A549 (cell line): ENCODE measurements around the gene TNN. TPM values are rescaled to one million over a fixed set of nuclear protein-coding genes. Genes with fewer than 3 reads are reported as not detected.

Experiments used
- ATAC-seq, 2 experiments: fragments of 200-7000 bp in 1 of 2; fragments of >200 bp in 1 of 2; cut with Nextera tagmentation in 1 of 2; cut with Tn5 transposase in 1 of 2; 3 replicates each; pipeline versions ENCODE4 v1.8.0 to v1.9.1; 2018 to 2020; ENCODE audit warnings: mild to moderate bottlenecking in 1 of 2, moderate library complexity in 1 of 2
- CTCF ChIA-PET: fragments of 300-600 bp; sonication (Branson Sonifier 250); formaldehyde crosslinking; extraction: SDS; loops from one replicate; lab custom pipeline; 2021; ENCODE audit warnings: antibody characterized with exemption, inconsistent platforms; lab: Yijun Ruan, JAX
- POLR2A ChIA-PET: fragments of 350-600 bp; formaldehyde crosslinking; extraction: SDS; loops from one replicate; lab custom pipeline; 2021; ENCODE audit warnings: antibody characterized with exemption, inconsistent platforms; lab: Yijun Ruan, JAX
- DNase-seq, 2 experiments: peaks; one replicate each; pipeline versions ENCODE4 v3.0.0 to v3.0.0-alpha.2; 2011 to 2016; ENCODE audit warnings: low read depth in 1 of 2, low spot score in 1 of 2
- FAIRE-seq: peaks from 2 replicates; lab custom pipeline; 2011; peaks lifted over from hg19 to GRCh38; lab: Jason Lieb, UNC
- H3K27ac ChIP-seq, 2 experiments: fragments of >200 bp; sonication (Bioruptor Twin); formaldehyde crosslinking; 3 replicates each; pipeline ENCODE4 v1.5.1; 2016 to 2017
- H3K4me1 ChIP-seq: fragments of >200 bp; sonication (Bioruptor Twin); formaldehyde crosslinking; 3 replicates; pipeline ENCODE4 v1.6.1; 2016
- H3K4me2 ChIP-seq: fragments of >200 bp; sonication (Bioruptor Twin); formaldehyde crosslinking; 3 replicates; pipeline ENCODE4 v1.6.1; 2016
- H3K4me3 ChIP-seq: fragments of >200 bp; sonication (Bioruptor Twin); formaldehyde crosslinking; 3 replicates; pipeline ENCODE4 v1.5.1; 2016
- H3K9me3 ChIP-seq: fragments of >200 bp; sonication (Bioruptor Twin); formaldehyde crosslinking; 3 replicates; pipeline ENCODE4 v1.6.1; 2016
- ATOH8 ChIP-seq: fragments of 250-450 bp; sonication (Bioruptor Pico); IDR thresholded peaks from 2 replicates; pipeline ENCODE4 v1.5.0; 2020; ENCODE audit warnings: low read depth, mild to moderate bottlenecking, moderate library complexity
- BCL3 ChIP-seq: fragments of >200 bp; sonication (Bioruptor Twin); formaldehyde crosslinking; IDR thresholded peaks from 3 replicates; pipeline ENCODE4 v1.6.1; 2016
- BHLHE40 ChIP-seq: IDR thresholded peaks from 2 replicates; pipeline ENCODE4 v1.6.1; 2012; ENCODE audit warnings: low read depth, low read length, inconsistent platforms
- CBX2 ChIP-seq: fragments of 200-600 bp; sonication (generic); IDR thresholded peaks from 2 replicates; pipeline ENCODE4 v1.6.1; 2016; ENCODE audit warnings: low read depth, mild to moderate bottlenecking, borderline replicate concordance
- CBX8 ChIP-seq: fragments of 200-600 bp; sonication (generic); IDR thresholded peaks from 2 replicates; pipeline ENCODE4 v1.6.1; 2016
- CHD2 ChIP-seq: fragments of 150-350 bp; IDR thresholded peaks from 2 replicates; pipeline ENCODE4 v1.6.1; 2014; ENCODE audit warnings: low read length; ENCODE audit not compliant: partially characterized antibody
- EP300 ChIP-seq, 2 experiments: fragments of >200 bp; sonication (Bioruptor Twin); formaldehyde crosslinking; IDR thresholded peaks; 2 replicates in 1 of 2; 3 replicates in 1 of 2; pipeline ENCODE4 v1.6.1; 2016 to 2017
- FOSB ChIP-seq: fragments of 250-450 bp; sonication (Bioruptor Pico); IDR thresholded peaks from 2 replicates; pipeline ENCODE4 v1.5.0; 2020; ENCODE audit warnings: mild to moderate bottlenecking, moderate library complexity
- FOSL2 ChIP-seq, 2 experiments: fragments of 450-650 bp in 1 of 2; fragments of >200 bp in 1 of 2; sonication (Bioruptor Twin) in 1 of 2; formaldehyde crosslinking; IDR thresholded peaks; 2 replicates each; pipeline versions ENCODE4 v1.5.0 to v1.6.1; 2016 to 2020; ENCODE audit warnings: mild to moderate bottlenecking in 1 of 2, moderate library complexity in 1 of 2
- GATA3 ChIP-seq: IDR thresholded peaks from 2 replicates; pipeline ENCODE4 v1.6.1; 2012; ENCODE audit warnings: borderline replicate concordance
- HEYL ChIP-seq: fragments of 250-450 bp; sonication (Bioruptor Pico); IDR thresholded peaks from 2 replicates; pipeline ENCODE4 v1.8.0; 2021; ENCODE audit warnings: mild to moderate bottlenecking, moderate library complexity
- HMGXB4 ChIP-seq: fragments of 250-450 bp; sonication (Bioruptor Pico); IDR thresholded peaks from 2 replicates; pipeline ENCODE4 v1.5.0; 2021; ENCODE audit warnings: mild to moderate bottlenecking, moderate library complexity, borderline replicate concordance
- JUN ChIP-seq, 2 experiments: fragments of >200 bp; sonication (Bioruptor Twin); formaldehyde crosslinking; IDR thresholded peaks; 2 replicates in 1 of 2; 3 replicates in 1 of 2; pipeline ENCODE4 v1.6.1; 2016 to 2017
- JUNB ChIP-seq: fragments of >200 bp; sonication (Bioruptor Twin); formaldehyde crosslinking; IDR thresholded peaks from 2 replicates; pipeline ENCODE4 v1.6.1; 2016
- KDM1A ChIP-seq: fragments of 200-600 bp; sonication (generic); IDR thresholded peaks from 2 replicates; pipeline ENCODE4 v1.6.1; 2016; ENCODE audit warnings: low read depth, mild to moderate bottlenecking
- MAFK ChIP-seq: fragments of 450-650 bp; IDR thresholded peaks from 2 replicates; pipeline ENCODE4 v1.6.1; 2014; ENCODE audit not compliant: partially characterized antibody
- MAZ ChIP-seq: fragments of 150-350 bp; IDR thresholded peaks from 2 replicates; pipeline ENCODE4 v1.6.1; 2014; ENCODE audit warnings: antibody characterized with exemption, low read depth, low read length, borderline replicate concordance
- PHF8 ChIP-seq: fragments of 200-600 bp; sonication (generic); IDR thresholded peaks from 2 replicates; pipeline ENCODE4 v1.6.1; 2016; ENCODE audit warnings: low read depth, mild to moderate bottlenecking, antibody characterized with exemption, moderate library complexity, borderline replicate concordance
- POLR2AphosphoS2 ChIP-seq: conservative IDR thresholded peaks from 2 replicates; pipeline ENCODE4 v1.6.1; 2012; ENCODE audit warnings: low read length, improper control_type of control experiment, inconsistent platforms
- RNF2 ChIP-seq: fragments of 200-600 bp; sonication (generic); IDR thresholded peaks from 2 replicates; pipeline ENCODE4 v1.6.1; 2016; ENCODE audit warnings: low read depth, mild to moderate bottlenecking, antibody characterized with exemption, moderate library complexity, borderline replicate concordance
- SMC3 ChIP-seq: fragments of >200 bp; sonication (Bioruptor Twin); formaldehyde crosslinking; IDR thresholded peaks from 3 replicates; pipeline ENCODE4 v1.6.1; 2018; ENCODE audit warnings: inconsistent platforms
- ZC3H11A ChIP-seq: fragments of 450-650 bp; IDR thresholded peaks from 2 replicates; pipeline ENCODE4 v1.6.1; 2014; ENCODE audit warnings: antibody characterized with exemption, mild to moderate bottlenecking
- WGBS: methylation state at CpG from one replicate; pipeline ENCODE4 v1.1.6; 2017; ENCODE audit errors: missing lambda C conversion rate; 5-methylcytosine and 5-hydroxymethylcytosine counted together
- polyA plus RNA-seq, 4 experiments: library from polyadenylated mRNA; depleted of rRNA in 3 of 4; stranded (reverse); fragments of >200 nt; fragmentation: RNase III in 1 of 4; extraction: RNeasy Plus Mini Kit Qiagen cat#74134 plus additional on column Dnase treatment in 1 of 4; gene quantifications; 2 replicates in 3 of 4; 3 replicates in 1 of 4; pipeline ENCODE4 v1.2.3, GENCODE V29; 2011 to 2017

TNN gene
- polyA plus RNA-seq, 2 of the 4 experiments (the other 2 are of a cell fraction): not detected

- Histone ChIP-seq H3K27ac (no peak overlapping the region), H3K4me3 (no peak overlapping the region), H3K9me3 (no peaks in the 10 kb centered on the region), H3K4me2 (no peak overlapping the region), H3K4me1 (0 out of 3 replicates have a peak, but pooled peaks cover 4% of the 10 kb centered on the region)
- POLR2A ChIA-PET: no interaction called here
- DNase-seq: no peak
- TF ChIP-seq KDM1A (no peak), RNF2 (no peak), POLR2AphosphoS2 (no peak), ZC3H11A (no peak), SMC3 (no peak), HEYL (CRISPR knock-in tag) (no peak), BHLHE40 (no peak), PHF8 (no peak), JUNB (no peak)
- ATAC-seq: no peak
- no peak for FAIRE-seq
- CTCF ChIA-PET: interaction anchor here (1.5 to 3.7 kb wide), 3 partner anchors 34 to 130 kb away, joined by 3 to 19 read pairs (median 9); no protein-coding TSS in a partner anchor
- WGBS: 12% methylated on average over 2 of the region's 2 CpGs
Observed at GRCh38 chr1:175188936-175189335, 121.3 kb downstream of the TNN start.

- no peak for TF ChIP-seq ATOH8 (CRISPR knock-in tag)
- TF ChIP-seq, all 56 proteins: peak for 0
- FAIRE-seq: no peak
- ChIA-PET CTCF (interaction anchor here (1.4 to 1.6 kb wide), 3 partner anchors 37 to 45 kb away, joined by 3 to 7 read pairs (median 6); no protein-coding TSS in a partner anchor), POLR2A (no interaction called here)
- 96% methylated on average over 7 of the region's 7 CpGs for WGBS
- no peak for ATAC-seq
- Histone ChIP-seq H3K27ac (no peak overlapping the region), H3K9me3 (no peaks in the 10 kb centered on the region), H3K4me2 (peak overlapping the region; percentile 98), H3K4me1 (0 out of 3 replicates have a peak, but pooled peaks cover 4% of the 10 kb centered on the region), H3K4me3 (peak overlapping the region; percentile 77; the same call in 1 of the 3 replicates)
- DNase-seq: no peak
Observed at GRCh38 chr1:175191659-175192058, 124.0 kb downstream of the TNN start.

- 30% methylated on average over 17 of the region's 17 CpGs for WGBS
- ATAC-seq (peak in 1 of 2 experiments; percentile 23; a peak in 3 of 6 replicates), DNase-seq (peak in 1 of 2 experiments; percentile 7)
- POLR2A ChIA-PET: no interaction called here
- Histone ChIP-seq H3K4me3 (peak overlapping the region; percentile 77), H3K27ac (peak overlapping the region; percentile 68 to 83)
- CTCF ChIA-PET: interaction anchor here (1.4 to 1.6 kb wide), 3 partner anchors 37 to 45 kb away, joined by 3 to 7 read pairs (median 6); no protein-coding TSS in a partner anchor
- no peak for TF ChIP-seq HMGXB4 (CRISPR knock-in tag)
- peak; percentile 67; the same call in 1 of the 2 replicates for TF ChIP-seq CBX8
- TF ChIP-seq, all 56 proteins: peak for 1
- 0 out of 3 replicates have a peak, but pooled peaks cover 4% of the 10 kb centered on the region for H3K4me1 ChIP-seq
- H3K4me2 ChIP-seq: peak overlapping the region; percentile 98
- H3K9me3 ChIP-seq: no peaks in the 10 kb centered on the region
- no peak for FAIRE-seq
Observed at GRCh38 chr1:175192111-175192629, 124.5 kb downstream of the TNN start.

GRCh38 chr1:175192630-175193526 is 125.2 kb downstream of the TNN start, which contains the start of gene KIAA0040:
KIAA0040 (minus strand) TSS chr1:175192776; CDS start chr1:175161013, 31,763 bp downstream.
- H3K4me1 ChIP-seq: 0 out of 3 replicates have a peak, but pooled peaks cover 4% of the 10 kb centered on the region
- WGBS: 17% methylated on average over 28 of the region's 62 CpGs
- TF ChIP-seq BCL3: no peak
- TF ChIP-seq MAFK: no peak
- TF ChIP-seq HEYL (CRISPR knock-in tag): no peak
- TF ChIP-seq FOSB: no peak
- TF ChIP-seq CBX2: no peak
- no peak for TF ChIP-seq CHD2
- no peak for TF ChIP-seq EP300 (IDR thresholded peaks at IDR 0.05)
- no peak for TF ChIP-seq JUN (IDR thresholded peaks at IDR 0.05)
- no peak for TF ChIP-seq SMC3
- TF ChIP-seq MAZ: no peak
- no peak for TF ChIP-seq GATA3
- TF ChIP-seq FOSL2 (IDR thresholded peaks at IDR 0.05): no peak
- TF ChIP-seq FOSL2 (CRISPR knock-in tag; IDR thresholded peaks at IDR 0.05): no peak

More at GRCh38 chr1:175192630-175193526, 125.2 kb downstream of the TNN start, which contains the start of gene KIAA0040:
- Histone ChIP-seq H3K4me2 (peak within 1 kb of the TSS; percentile 98), H3K9me3 (no peaks in the 10 kb centered on the region), H3K27ac (peak within 1 kb of the TSS; percentile 68 to 83), H3K4me3 (peak within 1 kb of the TSS; percentile 77)
- FAIRE-seq (no peak), ATAC-seq (peak; percentile 88 to 92), DNase-seq (peak; percentile 62 to 63)
- POLR2A ChIA-PET: no interaction called here
- CTCF ChIA-PET: interaction anchor here (0.6 to 1.8 kb wide), 4 partner anchors 11 to 949 kb away, joined by 3 to 9 read pairs (median 5); no protein-coding TSS in a partner anchor
